Immature natural killer cell (primary cell): ENCODE results near the gene LY6G5B. TPM values are rescaled to one million over a fixed set of nuclear protein-coding genes. Genes with fewer than 3 reads are reported as not detected.
"Not testable (repeated sequence)": the region's sequence is repeated elsewhere in the genome, so short reads cannot be mapped to it uniquely, and the experiment has no call there.

Experiments
- DNase-seq, 3 donors: peaks; one replicate each; pipeline ENCODE4 v3.0.0; 2022; ENCODE audit warnings: mixed read lengths in 1 of 3
- H3K27ac Mint-ChIP-seq, 6 donors: one replicate each; pipeline ENCODE4 v1.8.0; 2020; ENCODE audit warnings: mixed read lengths in 6 of 6, mild to moderate bottlenecking in 5 of 6, inconsistent platforms in 4 of 6, moderate library complexity in 3 of 6
- H3K27me3 Mint-ChIP-seq, 3 donors: one replicate each; pipeline ENCODE4 v1.8.0; 2020 to 2021; ENCODE audit warnings: low read depth in 3 of 3, mild to moderate bottlenecking in 3 of 3, mixed read lengths in 3 of 3, moderate library complexity in 3 of 3, inconsistent platforms in 1 of 3
- H3K36me3 Mint-ChIP-seq, 3 donors: one replicate each; pipeline ENCODE4 v1.8.0; 2020; ENCODE audit warnings: mixed read lengths in 3 of 3, inconsistent platforms in 2 of 3, mild to moderate bottlenecking in 2 of 3
- H3K4me1 Mint-ChIP-seq, 2 donors: one replicate each; pipeline ENCODE4 v1.8.0; 2020; ENCODE audit warnings: inconsistent platforms in 2 of 2, mild to moderate bottlenecking in 2 of 2, mixed read lengths in 2 of 2, moderate library complexity in 1 of 2
- H3K4me3 Mint-ChIP-seq, 5 donors: one replicate each; pipeline ENCODE4 v1.8.0; 2020; ENCODE audit warnings: mild to moderate bottlenecking in 5 of 5, mixed read lengths in 5 of 5, inconsistent platforms in 3 of 5, moderate library complexity in 3 of 5
- H3K9me3 Mint-ChIP-seq, 6 donors: one replicate each; pipeline ENCODE4 v1.8.0; 2020; ENCODE audit warnings: mild to moderate bottlenecking in 6 of 6, mixed read lengths in 6 of 6, inconsistent platforms in 4 of 6, moderate library complexity in 3 of 6
- polyA plus RNA-seq, 3 donors: library from polyadenylated mRNA; unstranded; fragments of 300-500 nt; fragmentation: Illumina TruSeq; gene quantifications; one replicate each; pipeline ENCODE4 v1.2.3, GENCODE V29; 2021

LY6G5B gene
- polyA plus RNA-seq, 3 donors from 2014 or later: 0.44 to 1.8 (median 0.47) TPM

DNA sequence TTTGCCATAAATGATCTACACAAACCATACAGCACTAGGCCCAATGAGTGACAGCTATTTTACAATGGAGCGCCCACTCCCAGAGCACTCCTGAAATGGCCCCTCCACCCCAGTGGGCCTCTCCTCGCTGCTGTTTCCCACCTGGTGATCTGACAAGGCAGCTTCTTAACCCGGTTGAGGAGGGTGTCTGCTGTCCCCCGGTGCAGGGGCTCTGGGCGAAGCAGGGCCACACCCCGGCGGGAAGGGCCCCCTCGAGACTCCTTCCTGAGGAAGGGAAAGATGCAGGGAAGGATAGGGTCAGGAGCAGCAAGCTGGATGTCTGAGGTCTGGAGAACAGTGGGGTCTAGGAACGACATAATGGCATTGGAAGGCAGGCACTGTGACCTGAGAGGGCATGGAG lies 23.1 kb downstream of the LY6G5B start:
- Mint-ChIP-seq H3K4me1 (peaks cover 4 to 11% of the 10 kb centered on the region in 2 donors), H3K27me3 (peaks cover 0 to 2% (median 0%) of the 10 kb centered on the region in 3 donors), H3K4me3 (no peak overlapping the region), H3K9me3 (no peaks in the 10 kb centered on the region), H3K36me3 (peaks cover 6 to 32% (median 18%) of the 10 kb centered on the region in 3 donors), H3K27ac (no peak overlapping the region)
- no peak for DNase-seq

DNA sequence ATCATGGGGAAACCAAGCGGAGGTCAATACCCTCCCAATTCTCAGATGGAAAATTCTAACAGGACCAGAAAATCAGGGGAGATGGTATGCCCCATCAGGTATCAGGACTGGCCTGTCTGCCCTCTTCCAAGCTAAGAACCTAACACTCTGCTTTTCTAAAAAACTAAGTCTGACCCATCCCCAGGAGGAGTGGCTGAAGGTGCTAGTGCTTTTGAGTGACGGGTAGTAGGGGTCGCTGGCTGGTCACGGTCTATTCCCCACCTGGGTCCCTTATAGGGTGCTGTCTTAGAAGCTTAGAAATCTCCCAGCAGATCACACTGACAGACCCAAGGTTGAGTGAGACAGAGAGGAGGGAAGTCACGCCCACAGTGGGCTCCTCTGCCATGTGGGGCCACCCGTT lies 23.8 kb downstream of the LY6G5B start:
- peaks cover 0 to 2% (median 0%) of the 10 kb centered on the region in 3 donors for H3K27me3 Mint-ChIP-seq
- peaks cover 5 to 15% of the 10 kb centered on the region in 2 donors for H3K4me1 Mint-ChIP-seq
- H3K36me3 Mint-ChIP-seq: peaks cover 5 to 34% (median 18%) of the 10 kb centered on the region in 3 donors
- no peak overlapping the region for H3K27ac Mint-ChIP-seq
- no peak overlapping the region for H3K4me3 Mint-ChIP-seq
- no peak for DNase-seq
- H3K9me3 Mint-ChIP-seq: no peaks in the 10 kb centered on the region

GRCh38 chr6:31697555-31697954 lies 27.8 kb downstream of the LY6G5B start:
- peak overlapping the region; percentile 0 to 63 (median 42) for H3K27ac Mint-ChIP-seq
- H3K36me3 Mint-ChIP-seq: peaks cover 5 to 18% (median 14%) of the 10 kb centered on the region in 3 donors
- no peaks in the 10 kb centered on the region for H3K9me3 Mint-ChIP-seq
- no peak overlapping the region for H3K4me3 Mint-ChIP-seq
- peaks cover 0 to 3% (median 1%) of the 10 kb centered on the region in 3 donors for H3K27me3 Mint-ChIP-seq
- DNase-seq: no peak
- H3K4me1 Mint-ChIP-seq: peaks cover 29 to 37% of the 10 kb centered on the region in 2 donors

GRCh38 chr6:31700740-31701401 lies 31.1 kb downstream of the LY6G5B start:
- Mint-ChIP-seq H3K27me3 (peaks cover 2 to 8% (median 3%) of the 10 kb centered on the region in 3 donors), H3K27ac (peak overlapping the region; percentile 81 to 99 (median 98)), H3K4me1 (peaks cover 40 to 47% of the 10 kb centered on the region in 2 donors), H3K9me3 (no peaks in the 10 kb centered on the region), H3K4me3 (peak overlapping the region; percentile 94 to 99 (median 96)), H3K36me3 (peaks cover 0 to 12% (median 5%) of the 10 kb centered on the region in 3 donors)
- no peak for DNase-seq

DNA sequence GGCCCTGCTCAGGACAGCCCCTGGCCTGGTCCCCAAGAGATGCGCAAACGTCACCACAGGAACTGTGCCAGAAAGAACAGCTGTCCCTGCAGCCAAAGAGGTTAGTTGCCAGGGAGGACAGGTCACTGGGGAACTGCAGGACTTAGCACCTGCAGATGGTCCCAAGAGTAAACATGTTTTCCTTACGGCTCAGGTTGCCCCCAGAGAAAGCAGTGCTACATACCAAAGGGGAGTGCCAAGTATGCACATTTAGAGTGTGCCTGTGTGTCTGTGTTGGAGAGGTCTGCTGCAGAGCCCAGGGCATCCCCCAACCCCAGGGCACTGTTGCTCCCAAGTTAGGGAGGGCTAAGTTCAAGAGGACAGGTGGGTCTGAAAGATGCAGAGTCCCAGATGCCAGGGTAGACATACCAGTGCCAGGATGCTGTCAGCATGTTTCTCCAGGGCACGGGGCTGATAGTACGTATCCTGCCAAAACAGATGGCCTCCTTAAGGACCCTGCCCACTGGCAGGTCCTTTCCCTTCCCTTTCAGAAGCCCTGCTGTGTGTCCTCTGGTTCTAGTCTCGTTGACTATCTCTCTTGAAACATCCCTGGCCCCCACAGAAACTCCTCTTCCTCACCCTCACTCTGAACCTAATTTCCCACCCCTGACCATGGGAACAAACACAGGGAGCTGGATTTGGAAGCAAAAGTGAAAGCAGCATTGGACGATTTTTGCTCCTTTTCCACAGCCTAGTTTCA lies 32.1 kb downstream of the LY6G5B start:
- H3K4me1 Mint-ChIP-seq: peaks cover 40 to 46% of the 10 kb centered on the region in 2 donors
- H3K4me3 Mint-ChIP-seq: peak overlapping the region; percentile 94 to 99 (median 96)
- peaks cover 0 to 12% (median 5%) of the 10 kb centered on the region in 3 donors for H3K36me3 Mint-ChIP-seq
- H3K9me3 Mint-ChIP-seq: no peaks in the 10 kb centered on the region
- DNase-seq: no peak
- peak overlapping the region; percentile 95 to 99 (median 98) for H3K27ac Mint-ChIP-seq
- peaks cover 2 to 8% (median 3%) of the 10 kb centered on the region in 3 donors for H3K27me3 Mint-ChIP-seq

- peaks cover 3 to 8% (median 3%) of the 10 kb centered on the region in 3 donors for H3K27me3 Mint-ChIP-seq
- H3K36me3 Mint-ChIP-seq: peaks cover 0 to 7% (median under 1%) of the 10 kb centered on the region in 3 donors
- H3K27ac Mint-ChIP-seq: peak overlapping the region; percentile 95 to 99 (median 98)
- DNase-seq: no peak
- H3K9me3 Mint-ChIP-seq: no peaks in the 10 kb centered on the region
- peaks cover 39 to 41% of the 10 kb centered on the region in 2 donors for H3K4me1 Mint-ChIP-seq
- H3K4me3 Mint-ChIP-seq: peak overlapping the region; percentile 94 to 99 (median 96)
Measured at GRCh38 chr6:31702405-31702818, 32.6 kb downstream of the LY6G5B start.

- H3K36me3 Mint-ChIP-seq: peaks cover 0 to 5% (median 0%) of the 10 kb centered on the region in 3 donors
- H3K9me3 Mint-ChIP-seq: no peaks in the 10 kb centered on the region
- peak within 1 kb of the TSS; percentile 95 to 99 (median 98) for H3K27ac Mint-ChIP-seq
- DNase-seq: peak; percentile 97
- H3K4me1 Mint-ChIP-seq: peaks cover 34 to 35% of the 10 kb centered on the region in 2 donors
- H3K4me3 Mint-ChIP-seq: peak within 1 kb of the TSS; percentile 94 to 99 (median 96)
- peaks cover 3 to 8% (median 3%) of the 10 kb centered on the region in 3 donors for H3K27me3 Mint-ChIP-seq
Measured at GRCh38 chr6:31702819-31703716, 33.3 kb downstream of the LY6G5B start, which contains the start of gene ABHD16A. Gene ABHD16A, minus strand, starts transcription at chr6:31703324. Its CDS starts 43 bp downstream, at chr6:31703281.

- H3K27ac Mint-ChIP-seq: no peak overlapping the region
- no peak overlapping the region for H3K4me3 Mint-ChIP-seq
- H3K27me3 Mint-ChIP-seq: peaks cover 3 to 8% (median 4%) of the 10 kb centered on the region in 3 donors
- DNase-seq: no peak
- peaks cover 30 to 32% of the 10 kb centered on the region in 2 donors for H3K4me1 Mint-ChIP-seq
- no peaks in the 10 kb centered on the region for H3K9me3 Mint-ChIP-seq
- H3K36me3 Mint-ChIP-seq: no peaks in the 10 kb centered on the region
Measured at GRCh38 chr6:31705931-31706330, 36.2 kb downstream of the LY6G5B start.

- Mint-ChIP-seq H3K27me3 (peaks cover 3 to 8% (median 4%) of the 10 kb centered on the region in 3 donors), H3K4me3 (no peak within 1 kb of the TSS), H3K4me1 (peaks cover 30 to 31% of the 10 kb centered on the region in 2 donors), H3K36me3 (no peaks in the 10 kb centered on the region), H3K9me3 (no peaks in the 10 kb centered on the region), H3K27ac (peak within 1 kb of the TSS in 2 of 6 donors; percentile 19 to 68)
- no peak for DNase-seq
Measured at GRCh38 chr6:31706599-31706998, 36.8 kb downstream of the LY6G5B start, which contains the start of gene LY6G6F. Gene LY6G6F, plus strand, starts transcription at chr6:31706866. Its CDS starts 41 bp downstream, at chr6:31706907.

GRCh38 chr6:31707701-31708100 lies 37.9 kb downstream of the LY6G5B start:
- no peaks in the 10 kb centered on the region for H3K9me3 Mint-ChIP-seq
- H3K27me3 Mint-ChIP-seq: peaks cover 0 to 5% (median 4%) of the 10 kb centered on the region in 3 donors
- no peak for DNase-seq
- peak overlapping the region in 1 of 6 donors; percentile 19 for H3K27ac Mint-ChIP-seq
- no peaks in the 10 kb centered on the region for H3K36me3 Mint-ChIP-seq
- H3K4me3 Mint-ChIP-seq: no peak overlapping the region
- H3K4me1 Mint-ChIP-seq: peaks cover 25 to 27% of the 10 kb centered on the region in 2 donors

- DNase-seq: no peak
- peaks cover 22 to 26% of the 10 kb centered on the region in 2 donors for H3K4me1 Mint-ChIP-seq
- H3K9me3 Mint-ChIP-seq: no peaks in the 10 kb centered on the region
- H3K27me3 Mint-ChIP-seq: peaks cover 0 to 3% (median 1%) of the 10 kb centered on the region in 3 donors
- H3K36me3 Mint-ChIP-seq: no peaks in the 10 kb centered on the region
- H3K4me3 Mint-ChIP-seq: no peak overlapping the region
- no peak overlapping the region for H3K27ac Mint-ChIP-seq
Measured at GRCh38 chr6:31708224-31708623, 38.4 kb downstream of the LY6G5B start.

- not testable (repeated sequence) for H3K27me3 Mint-ChIP-seq, DNase-seq, H3K27ac Mint-ChIP-seq, H3K36me3 Mint-ChIP-seq, H3K4me3 Mint-ChIP-seq, H3K9me3 Mint-ChIP-seq
- H3K4me1 Mint-ChIP-seq: peaks cover 17 to 20% of the 10 kb centered on the region in 2 donors
Measured at GRCh38 chr6:31709157-31709556, 39.4 kb downstream of the LY6G5B start.
